ENCODE results near the gene SPHK1. TPM values are rescaled to one million over a fixed set of nuclear protein-coding genes. Genes with fewer than 3 reads are reported as not detected.

SPHK1 gene
- total and polyA plus RNA-seq, 8 donors, result 5.1 to 46.3 (median 10.2) TPM

DNA sequence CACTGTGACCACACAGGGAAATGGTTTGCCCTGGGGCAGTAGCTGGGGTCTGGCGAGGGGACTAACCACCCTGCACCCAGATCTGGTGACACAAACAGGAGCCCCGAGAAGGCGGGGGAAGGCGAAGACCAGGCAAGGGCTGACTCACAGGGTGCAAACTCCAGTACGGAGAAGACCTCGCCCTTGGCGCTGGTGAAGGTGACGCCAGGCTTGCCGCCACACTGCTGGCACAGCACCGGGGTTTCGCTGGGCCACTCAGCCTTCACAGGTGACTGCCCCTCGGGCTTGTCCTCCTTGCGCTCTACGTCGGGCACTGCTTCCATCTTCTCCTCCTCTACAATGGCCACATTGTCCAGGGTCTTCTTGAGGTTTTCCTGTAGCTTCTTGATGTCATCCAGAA, 11.6 kb downstream of the SPHK1 start:
- H3K4me3 ChIP-seq, result no peak overlapping the region
- no peak for FAIRE-seq
- peak in 1 of 4 donors; percentile 5 for ATAC-seq
- peaks cover 0 to 58% (median 37%) of the 10 kb centered on the region in 3 donors for H3K36me3 ChIP-seq
- no peaks in the 10 kb centered on the region for H3K9me3 ChIP-seq
- TF ChIP-seq CTCF (IDR thresholded peaks at IDR 0.05), result no peak
- no peaks in the 10 kb centered on the region for H3K4me1 ChIP-seq
- intact Hi-C loops (cut with DNase I), result loop anchor here (5.0 to 10.0 kb wide), 3 partner anchors 89 to 94 kb away; partner anchors contain the start of gene QRICH2 (in 2 of the 3)
- H3K27me3 ChIP-seq, result no peaks in the 10 kb centered on the region
- DNase-seq, result peak in 1 of 6 donors; percentile 60
- H3K27ac ChIP-seq, result no peak overlapping the region
- 94 to 96% methylated on average over 15 of the region's 15 CpGs for WGBS, 2 donors

- Histone ChIP-seq H3K27ac (no peak overlapping the region), H3K4me1 (no peaks in the 10 kb centered on the region), H3K27me3 (no peaks in the 10 kb centered on the region), H3K9me3 (no peaks in the 10 kb centered on the region), H3K4me3 (no peak overlapping the region), H3K36me3 (peaks cover 0 to 56% (median 37%) of the 10 kb centered on the region in 3 donors)
- intact Hi-C loops (cut with DNase I), result loop anchor here (5.0 to 10.0 kb wide), 3 partner anchors 90 to 95 kb away; partner anchors contain the start of gene QRICH2 (in 2 of the 3)
- WGBS, 2 donors, result 82 to 84% methylated on average over 8 of the region's 8 CpGs
- DNase-seq (no peak), ATAC-seq (no peak), FAIRE-seq (no peak)
- no peak for TF ChIP-seq CTCF (IDR thresholded peaks at IDR 0.05)
Observed at GRCh38 chr17:76397184-76397583, 12.8 kb downstream of the SPHK1 start.

GRCh38 chr17:76397687-76398522, 13.5 kb downstream of the SPHK1 start:
- ATAC-seq, result peak; percentile 75 to 94 (median 87)
- no peak for FAIRE-seq

GRCh38 chr17:76398523-76399174, 14.2 kb downstream of the SPHK1 start:
- FAIRE-seq, result no peak
- intact Hi-C loops (cut with DNase I), result loop anchor here (5.0 to 10.0 kb wide), 3 partner anchors 91 to 96 kb away; partner anchors contain the start of gene QRICH2 (in 2 of the 3)
- no peak overlapping the region for H3K27ac ChIP-seq
- no peak overlapping the region for H3K4me3 ChIP-seq
- no peaks in the 10 kb centered on the region for H3K9me3 ChIP-seq
- H3K36me3 ChIP-seq, result peaks cover 0 to 69% (median 41%) of the 10 kb centered on the region in 3 donors
- no peaks in the 10 kb centered on the region for H3K4me1 ChIP-seq
- no peak for TF ChIP-seq CTCF (IDR thresholded peaks at IDR 0.05)
- peak in 1 of 6 donors; percentile 71 for DNase-seq
- 77% methylated on average over 20 of the region's 20 CpGs for WGBS, 2 donors
- peak; percentile 3 to 27 (median 17) for ATAC-seq
- H3K27me3 ChIP-seq, result no peaks in the 10 kb centered on the region

More at GRCh38 chr17:76397687-76398522, 13.5 kb downstream of the SPHK1 start:
- H3K9me3 ChIP-seq, result no peaks in the 10 kb centered on the region
- H3K4me1 ChIP-seq, result no peaks in the 10 kb centered on the region
- peaks cover 0 to 64% (median 37%) of the 10 kb centered on the region in 3 donors for H3K36me3 ChIP-seq
- intact Hi-C loops (cut with DNase I), result loop anchor here (5.0 to 10.0 kb wide), 3 partner anchors 91 to 96 kb away; partner anchors contain the start of gene QRICH2 (in 2 of the 3)
- H3K27me3 ChIP-seq, result no peaks in the 10 kb centered on the region
- DNase-seq, result peak; percentile 76 to 99 (median 90)
- no peak overlapping the region for H3K4me3 ChIP-seq
- 34 to 40% methylated on average over 16 of the region's 16 CpGs for WGBS, 2 donors
- H3K27ac ChIP-seq, result no peak overlapping the region
- TF ChIP-seq CTCF (IDR thresholded peaks at IDR 0.05), result peak; percentile 92 to 98 (median 97)
